GM12878 (cell line): ENCODE measurements around the gene MEGF11.

Source experiments
- ASH2L ChIP-seq: fragments of 300-600, 200-600 bp; sonication (generic); IDR thresholded peaks from 2 replicates; pipeline ENCODE4 v1.6.1; 2017; ENCODE audit warnings: low read depth, mild to moderate bottlenecking, borderline replicate concordance
- BRCA1 ChIP-seq: IDR thresholded peaks from 2 replicates; pipeline ENCODE4 v1.6.1; 2011; ENCODE audit warnings: low read depth, low read length, improper control_type of control experiment
- CBFB ChIP-seq: IDR thresholded peaks from 2 replicates; pipeline ENCODE4 v1.6.1; 2016; ENCODE audit warnings: antibody characterized with exemption, low read depth
- CTCF ChIP-seq, 3 experiments: IDR thresholded peaks in 2 of 3; conservative IDR thresholded peaks in 1 of 3; 2 replicates each; pipeline ENCODE4 v1.5.1; 2011; ENCODE audit warnings: low read depth in 3 of 3, low read length in 3 of 3, mild to moderate bottlenecking in 3 of 3, control low read depth in 2 of 3, moderate library complexity in 2 of 3, inconsistent platforms in 1 of 3, mixed read lengths in 1 of 3; ENCODE audit not compliant: control insufficient read depth in 2 of 3, insufficient read depth in 1 of 3; ENCODE audit errors: extremely low read depth in 1 of 3
- NR2C2 ChIP-seq: IDR thresholded peaks from 2 replicates; pipeline ENCODE4 v1.6.1; 2011; ENCODE audit warnings: borderline replicate concordance, low read depth; ENCODE audit not compliant: control insufficient read depth, insufficient read length
- POLR2A ChIP-seq: IDR thresholded peaks from 2 replicates; pipeline ENCODE4 v1.6.1; 2011; ENCODE audit warnings: low read depth, mild to moderate bottlenecking, low read length
- POLR2AphosphoS5 ChIP-seq: IDR thresholded peaks from 2 replicates; pipeline ENCODE4 v1.6.1; 2011; ENCODE audit warnings: mild to moderate bottlenecking, low read length, inconsistent platforms
- RAD21 ChIP-seq: IDR thresholded peaks from 2 replicates; pipeline ENCODE4 v1.6.1; 2011; ENCODE audit warnings: mild to moderate bottlenecking, low read depth, low read length, moderate library complexity; ENCODE audit not compliant: insufficient read depth
- SIN3A ChIP-seq: IDR thresholded peaks from 2 replicates; pipeline ENCODE4 v1.6.1; 2012; ENCODE audit warnings: low read depth, low read length, improper control_type of control experiment
- WRNIP1 ChIP-seq: IDR thresholded peaks from 2 replicates; pipeline ENCODE4 v1.6.1; 2011; ENCODE audit warnings: low read depth, low read length, improper control_type of control experiment, borderline replicate concordance
- ZNF24 ChIP-seq: fragments of 450-650 bp; IDR thresholded peaks from 2 replicates; pipeline ENCODE4 v1.6.1; 2017; ENCODE audit warnings: antibody characterized with exemption, mild to moderate bottlenecking
- TF ChIP-seq, protein P1 (sequence below): IDR thresholded peaks from 2 replicates; pipeline ENCODE4 v1.6.1; 2012; ENCODE audit warnings: improper control_type of control experiment, low read depth, low read length; ENCODE audit not compliant: insufficient replicate concordance

GRCh38 chr15:66110864-66111263, 142.7 kb downstream of the MEGF11 start:
- TF ChIP-seq ZNF24 (no peak), CTCF (IDR thresholded peaks at IDR 0.05 in 2 of 3, conservative IDR thresholded peaks at IDR 0.05 in 1 of 3; ENCODE audit: control insufficient read depth in 2 of 3, extremely low read depth in 1 of 3, insufficient read depth in 1 of 3, low read depth in 3 of 3, low read length in 3 of 3) (no peak), WRNIP1 (no peak), CBFB (no peak), SIN3A (no peak), RAD21 (no peak), POLR2A (no peak), BRCA1 (no peak), NR2C2 (no peak), ASH2L (no peak), POLR2AphosphoS5 (no peak)
- TF ChIP-seq, protein P1, sequence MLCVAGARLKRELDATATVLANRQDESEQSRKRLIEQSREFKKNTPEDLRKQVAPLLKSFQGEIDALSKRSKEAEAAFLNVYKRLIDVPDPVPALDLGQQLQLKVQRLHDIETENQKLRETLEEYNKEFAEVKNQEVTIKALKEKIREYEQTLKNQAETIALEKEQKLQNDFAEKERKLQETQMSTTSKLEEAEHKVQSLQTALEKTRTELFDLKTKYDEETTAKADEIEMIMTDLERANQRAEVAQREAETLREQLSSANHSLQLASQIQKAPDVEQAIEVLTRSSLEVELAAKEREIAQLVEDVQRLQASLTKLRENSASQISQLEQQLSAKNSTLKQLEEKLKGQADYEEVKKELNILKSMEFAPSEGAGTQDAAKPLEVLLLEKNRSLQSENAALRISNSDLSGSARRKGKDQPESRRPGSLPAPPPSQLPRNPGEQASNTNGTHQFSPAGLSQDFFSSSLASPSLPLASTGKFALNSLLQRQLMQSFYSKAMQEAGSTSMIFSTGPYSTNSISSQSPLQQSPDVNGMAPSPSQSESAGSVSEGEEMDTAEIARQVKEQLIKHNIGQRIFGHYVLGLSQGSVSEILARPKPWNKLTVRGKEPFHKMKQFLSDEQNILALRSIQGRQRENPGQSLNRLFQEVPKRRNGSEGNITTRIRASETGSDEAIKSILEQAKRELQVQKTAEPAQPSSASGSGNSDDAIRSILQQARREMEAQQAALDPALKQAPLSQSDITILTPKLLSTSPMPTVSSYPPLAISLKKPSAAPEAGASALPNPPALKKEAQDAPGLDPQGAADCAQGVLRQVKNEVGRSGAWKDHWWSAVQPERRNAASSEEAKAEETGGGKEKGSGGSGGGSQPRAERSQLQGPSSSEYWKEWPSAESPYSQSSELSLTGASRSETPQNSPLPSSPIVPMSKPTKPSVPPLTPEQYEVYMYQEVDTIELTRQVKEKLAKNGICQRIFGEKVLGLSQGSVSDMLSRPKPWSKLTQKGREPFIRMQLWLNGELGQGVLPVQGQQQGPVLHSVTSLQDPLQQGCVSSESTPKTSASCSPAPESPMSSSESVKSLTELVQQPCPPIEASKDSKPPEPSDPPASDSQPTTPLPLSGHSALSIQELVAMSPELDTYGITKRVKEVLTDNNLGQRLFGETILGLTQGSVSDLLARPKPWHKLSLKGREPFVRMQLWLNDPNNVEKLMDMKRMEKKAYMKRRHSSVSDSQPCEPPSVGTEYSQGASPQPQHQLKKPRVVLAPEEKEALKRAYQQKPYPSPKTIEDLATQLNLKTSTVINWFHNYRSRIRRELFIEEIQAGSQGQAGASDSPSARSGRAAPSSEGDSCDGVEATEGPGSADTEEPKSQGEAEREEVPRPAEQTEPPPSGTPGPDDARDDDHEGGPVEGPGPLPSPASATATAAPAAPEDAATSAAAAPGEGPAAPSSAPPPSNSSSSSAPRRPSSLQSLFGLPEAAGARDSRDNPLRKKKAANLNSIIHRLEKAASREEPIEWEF, result no peak
